Stomach (tissue), 9 donors: ENCODE measurements around the gene SYT2. TPM values are rescaled to one million over a fixed set of nuclear protein-coding genes. Genes with fewer than 3 reads are reported as not detected.
A peak's percentile ranks its signal among the peaks of the same experiment; 100 is the strongest.

Experiments used
- DNase-seq, 2 donors: peaks; one replicate each; pipeline versions ENCODE4 v3.0.0 to v3.0.0-alpha.2; 2013 to 2019
- H3K27ac ChIP-seq, 5 donors: fragments of 200-600 bp in 4 of 5; sonication (generic) in 4 of 5; one replicate each; pipeline ENCODE4 v1.5.1; 2013 to 2019; ENCODE audit warnings: mild to moderate bottlenecking in 1 of 5, moderate library complexity in 1 of 5
- H3K27me3 ChIP-seq, 3 donors: fragments of 200-600 bp; sonication (generic); one replicate each; pipeline ENCODE4 v1.5.1; 2017 to 2019; ENCODE audit warnings: mixed run types in 1 of 3
- H3K36me3 ChIP-seq, 4 donors: fragments of 200-600 bp; sonication (generic); 1 replicate in 3 of 4; 2 replicates in 1 of 4; pipeline ENCODE4 v1.5.1; 2016 to 2019
- H3K4me1 ChIP-seq, 4 donors: fragments of 200-600 bp; sonication (generic); one replicate each; pipeline ENCODE4 v1.5.1; 2016 to 2019
- H3K4me3 ChIP-seq, 4 donors: fragments of 200-600 bp; sonication (generic) in 3 of 4; one replicate each; pipeline ENCODE4 v1.5.1; 2016 to 2019; ENCODE audit warnings: mild to moderate bottlenecking in 1 of 4
- H3K9me3 ChIP-seq, 4 donors: fragments of 200-600 bp; sonication (generic); one replicate each; pipeline ENCODE4 v1.5.1; 2016 to 2019
- CTCF ChIP-seq, 7 experiments: fragments of 450-650 bp in 4 of 7; fragments of 200-600 bp in 3 of 7; sonication (generic) in 3 of 7; IDR thresholded peaks; one replicate each; pipeline ENCODE4 v1.5.1; 2016 to 2019; ENCODE audit warnings: antibody characterized with exemption in 7 of 7, control low read depth in 2 of 7, mild to moderate bottlenecking in 1 of 7
- EP300 ChIP-seq: sonication (generic); formaldehyde crosslinking; IDR thresholded peaks from one replicate; pipeline ENCODE4 v1.6.1; 2017; ENCODE audit warnings: antibody characterized with exemption
- POLR2A ChIP-seq, 4 donors: fragments of 450-650 bp; IDR thresholded peaks; one replicate each; pipeline ENCODE4 v1.6.1; 2016; ENCODE audit warnings: antibody characterized with exemption in 4 of 4, control low read depth in 2 of 4, mild to moderate bottlenecking in 1 of 4, moderate library complexity in 1 of 4
- POLR2AphosphoS5 ChIP-seq, 3 donors: sonication (generic); formaldehyde crosslinking; IDR thresholded peaks; one replicate each; pipeline ENCODE4 v1.6.1; 2016; ENCODE audit warnings: antibody characterized with exemption in 3 of 3
- WGBS, 5 donors: extraction: QIAGEN DNeasy Blood & Tissue Kit in 3 of 5; methylation state at CpG; one replicate each; pipeline versions ENCODE4 v1.1.5 to v1.1.7; 2013 to 2018; 5-methylcytosine and 5-hydroxymethylcytosine counted together
- intact Hi-C: fragments of 100-400 bp; cut with DNase I; formaldehyde crosslinking; loops from one replicate; pipeline ENCODE4 v1.15.1; 2023; ENCODE audit warnings: low total_unique reads
- polyA plus RNA-seq, 3 donors: library from polyadenylated mRNA; stranded (reverse); fragments of 200-250 nt; gene quantifications; one replicate each; pipeline ENCODE4 v1.2.3, GENCODE V29; 2013
- total RNA-seq, 5 donors: library from RNA; depleted of rRNA; stranded (reverse); fragments of >200 nt; gene quantifications; one replicate each; pipeline versions ENCODE4 v1.1.0 to v1.2.3, GENCODE V29; 2014 to 2016
- donor health status: healthy with polysubstance abuse.
- donor health status: Bipolar disorder and iron deficiency.
- donor health status: healthy.

Gene SYT2
- total and polyA plus RNA-seq, 8 donors, result 0.18 to 0.29 TPM; not detected in 6

GRCh38 chr1:202568410-202568809 is 141.8 kb downstream of the SYT2 start:
- peak in 1 of 2 donors; percentile 58 for DNase-seq
- peak overlapping the region in 4 of 5 donors; percentile 38 to 74 (median 56) for H3K27ac ChIP-seq
- intact Hi-C loops, result no loop called here
- peaks cover 5 to 89% (median 43%) of the 10 kb centered on the region in 4 donors for H3K4me1 ChIP-seq
- H3K36me3 ChIP-seq, result peaks cover 14 to 94% (median 78%) of the 10 kb centered on the region in 4 donors
- no peak for TF ChIP-seq CTCF (IDR thresholded peaks at IDR 0.05)
- no peak for TF ChIP-seq EP300
- no peak for TF ChIP-seq POLR2A (IDR thresholded peaks at IDR 0.05)
- no peak for TF ChIP-seq POLR2AphosphoS5 (IDR thresholded peaks at IDR 0.05)
- H3K4me3 ChIP-seq, result no peak overlapping the region
- H3K27me3 ChIP-seq, result no peaks in the 10 kb centered on the region
- H3K9me3 ChIP-seq, result no peaks in the 10 kb centered on the region
- WGBS, 5 donors, result 44 to 95% (median 74%) methylated on average over 2 of the region's 2 CpGs

- H3K9me3 ChIP-seq, result no peaks in the 10 kb centered on the region
- intact Hi-C loops, result no loop called here
- no peak for TF ChIP-seq EP300
- TF ChIP-seq POLR2AphosphoS5 (IDR thresholded peaks at IDR 0.05), result no peak
- TF ChIP-seq CTCF (IDR thresholded peaks at IDR 0.05), result no peak
- TF ChIP-seq POLR2A (IDR thresholded peaks at IDR 0.05), result no peak
- 67 to 87% (median 74%) methylated on average over 4 of the region's 4 CpGs for WGBS, 5 donors
- H3K36me3 ChIP-seq, result peaks cover 18 to 94% (median 78%) of the 10 kb centered on the region in 4 donors
- H3K4me3 ChIP-seq, result no peak overlapping the region
- H3K27ac ChIP-seq, result peak overlapping the region in 4 of 5 donors; percentile 38 to 74 (median 56)
- no peaks in the 10 kb centered on the region for H3K27me3 ChIP-seq
- DNase-seq, result peak in 1 of 2 donors; percentile 55
- peaks cover 5 to 89% (median 45%) of the 10 kb centered on the region in 4 donors for H3K4me1 ChIP-seq
These were observed 142.5 kb downstream of the SYT2 start for GRCh38 chr1:202567738-202568137.

GRCh38 chr1:202565890-202566602 is 144.2 kb downstream of the SYT2 start:
- no peak for DNase-seq
- H3K27me3 ChIP-seq, result no peaks in the 10 kb centered on the region
- H3K27ac ChIP-seq, result peak overlapping the region in 4 of 5 donors; percentile 38 to 74 (median 56)
- 66 to 88% (median 79%) methylated on average over 2 of the region's 2 CpGs for WGBS, 5 donors
- peaks cover 5 to 85% (median 44%) of the 10 kb centered on the region in 4 donors for H3K4me1 ChIP-seq
- peaks cover 18 to 78% (median 70%) of the 10 kb centered on the region in 4 donors for H3K36me3 ChIP-seq
- TF ChIP-seq POLR2AphosphoS5 (IDR thresholded peaks at IDR 0.05), result peak in 1 of 3 donors; percentile 2
- no peak for TF ChIP-seq POLR2A (IDR thresholded peaks at IDR 0.05)
- TF ChIP-seq EP300, result no peak
- TF ChIP-seq CTCF (IDR thresholded peaks at IDR 0.05), result no peak
- intact Hi-C loops, result no loop called here
- no peaks in the 10 kb centered on the region for H3K9me3 ChIP-seq
- no peak overlapping the region for H3K4me3 ChIP-seq

- Histone ChIP-seq H3K27ac (peak overlapping the region in 4 of 5 donors; percentile 38 to 74 (median 56)), H3K27me3 (no peaks in the 10 kb centered on the region), H3K9me3 (no peaks in the 10 kb centered on the region), H3K4me1 (peaks cover 5 to 91% (median 46%) of the 10 kb centered on the region in 4 donors), H3K4me3 (no peak overlapping the region), H3K36me3 (peaks cover 18 to 70% (median 65%) of the 10 kb centered on the region in 4 donors)
- intact Hi-C loops, result no loop called here
- WGBS, 5 donors, result 82 to 91% (median 89%) methylated on average over 2 of the region's 2 CpGs
- no peak for DNase-seq
- no peak for TF ChIP-seq POLR2A (IDR thresholded peaks at IDR 0.05)
- no peak for TF ChIP-seq CTCF (IDR thresholded peaks at IDR 0.05)
- TF ChIP-seq POLR2AphosphoS5 (IDR thresholded peaks at IDR 0.05), result no peak
These were observed 145.2 kb downstream of the SYT2 start for GRCh38 chr1:202564958-202565495.
